ENCODE data around the gene LRRC71.

LRRC71 gene

GRCh38 chr1:156928043-156928602, 7.7 kb downstream of the LRRC71 start:
- no peak for DNase-seq

DNA sequence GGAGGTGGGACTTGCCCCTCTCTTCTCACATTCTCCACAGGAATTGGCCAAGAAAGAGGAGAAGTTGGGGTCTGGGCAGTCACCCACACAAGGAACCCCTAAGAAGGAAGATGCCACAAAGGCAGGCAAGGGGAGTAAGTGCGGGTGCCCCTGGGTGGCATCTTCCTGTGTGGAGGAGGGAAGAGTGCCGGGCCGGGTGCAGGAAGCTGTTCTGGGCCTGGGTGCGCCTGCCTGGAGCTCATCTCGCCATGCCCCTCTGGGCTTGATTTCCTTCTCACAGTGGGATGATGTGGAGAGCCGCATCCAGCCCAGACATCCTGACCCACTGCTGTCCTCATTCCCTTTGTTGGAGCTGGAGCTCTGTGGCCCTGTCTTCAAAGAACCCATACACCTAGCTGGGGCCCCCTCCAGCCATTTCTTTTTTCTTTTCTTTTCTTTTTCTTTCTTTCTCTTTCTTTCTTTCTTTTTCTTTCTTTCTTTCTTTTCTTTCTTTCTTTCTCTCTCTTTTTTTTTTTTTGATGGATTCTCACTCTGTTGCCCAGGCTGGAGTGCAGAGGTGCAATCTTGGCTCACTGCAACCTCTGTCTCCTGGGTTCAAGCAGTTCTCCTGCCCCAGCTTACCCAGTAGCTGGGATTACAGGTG, 9.3 kb downstream of the LRRC71 start:
- no peak for DNase-seq

DNA sequence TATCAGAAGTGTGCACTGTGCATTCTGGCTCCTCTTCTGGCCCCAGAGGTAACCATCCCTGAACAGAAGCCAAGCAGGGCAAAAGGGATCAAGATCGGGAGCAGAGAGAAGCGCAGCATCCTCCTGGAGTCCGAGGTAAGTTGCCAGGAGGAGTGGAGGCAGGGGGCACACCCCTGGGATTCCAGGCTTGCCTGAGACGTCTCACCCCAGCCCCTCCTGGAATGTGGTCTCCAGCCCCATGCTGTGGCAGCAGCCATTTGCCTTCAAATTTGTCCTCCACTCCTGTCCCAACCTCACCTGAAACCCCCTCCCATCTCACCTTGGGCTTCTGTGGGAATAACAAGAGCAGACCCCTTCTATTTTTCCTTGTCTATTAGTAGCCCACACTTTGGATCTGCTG, 10.1 kb downstream of the LRRC71 start:
- no peak for DNase-seq

GRCh38 chr1:156931211-156931952, 10.9 kb downstream of the LRRC71 start:
- DNase-seq: no peak

GRCh38 chr1:156931974-156932710, 11.7 kb downstream of the LRRC71 start:
- DNase-seq: no peak

DNA sequence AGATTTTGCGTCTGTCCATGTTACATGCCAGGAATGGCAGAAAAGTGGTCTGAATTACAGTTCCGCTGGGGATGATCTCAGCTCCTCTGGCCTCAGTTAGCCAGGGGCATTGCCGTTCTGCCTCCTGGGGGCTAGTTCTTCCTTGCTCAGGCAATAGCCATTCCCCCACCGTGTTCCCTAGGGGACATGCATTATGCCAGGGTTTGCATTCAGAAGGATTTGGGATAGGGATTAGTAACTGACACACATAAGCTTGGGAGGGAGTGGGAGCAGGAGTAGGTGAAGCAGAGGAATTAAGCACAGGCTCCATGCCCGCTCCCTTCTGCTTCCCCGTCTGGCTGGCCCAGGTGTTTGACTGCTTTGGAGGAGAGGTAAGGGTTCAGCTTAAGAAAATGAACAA, 12.7 kb downstream of the LRRC71 start:
- no peak for DNase-seq

- no peak for DNase-seq
Observed at GRCh38 chr1:156935505-156936128, 15.2 kb downstream of the LRRC71 start.

DNA sequence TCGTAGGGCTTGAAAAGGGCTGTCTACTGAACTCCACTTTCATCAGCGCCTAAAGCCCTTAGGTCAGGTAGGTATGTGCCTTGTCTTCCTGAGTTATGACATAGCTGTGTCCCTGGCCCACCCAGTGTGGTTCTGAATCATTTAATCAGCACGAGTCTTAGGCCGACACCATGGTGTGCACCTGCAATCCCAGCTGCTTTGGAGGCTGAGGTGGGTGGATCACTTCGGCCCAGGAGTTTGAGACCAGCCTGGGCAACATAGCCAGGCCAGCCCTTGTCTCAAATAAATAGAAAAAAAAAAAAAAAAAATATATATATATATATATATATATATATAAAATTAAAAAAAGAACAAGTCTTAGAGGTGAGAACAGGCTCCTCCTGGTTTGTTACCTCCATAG, 15.8 kb downstream of the LRRC71 start:
- DNase-seq: no peak

GRCh38 chr1:156936721-156937220, 16.3 kb downstream of the LRRC71 start:
- no peak for DNase-seq

DNA sequence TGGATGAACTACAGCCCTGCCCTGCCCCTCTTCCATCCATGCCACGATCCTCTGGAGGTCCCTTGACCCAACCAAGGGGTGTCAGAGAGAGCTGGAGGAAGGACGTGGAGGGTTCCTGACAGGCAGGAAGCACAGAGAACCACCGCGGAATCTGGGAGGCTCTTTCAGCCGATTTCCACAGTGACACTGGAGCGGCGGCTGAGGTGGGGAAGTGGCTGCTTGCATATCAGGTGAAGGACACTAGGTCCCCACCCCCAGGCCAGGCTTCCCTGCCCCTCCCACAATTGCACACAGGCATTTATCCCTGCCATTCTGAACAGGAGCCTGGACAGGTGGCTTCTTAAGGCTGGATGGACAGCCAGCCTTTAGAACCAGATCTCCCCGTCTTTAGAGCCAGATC, 17.5 kb downstream of the LRRC71 start:
- DNase-seq: no peak

DNA sequence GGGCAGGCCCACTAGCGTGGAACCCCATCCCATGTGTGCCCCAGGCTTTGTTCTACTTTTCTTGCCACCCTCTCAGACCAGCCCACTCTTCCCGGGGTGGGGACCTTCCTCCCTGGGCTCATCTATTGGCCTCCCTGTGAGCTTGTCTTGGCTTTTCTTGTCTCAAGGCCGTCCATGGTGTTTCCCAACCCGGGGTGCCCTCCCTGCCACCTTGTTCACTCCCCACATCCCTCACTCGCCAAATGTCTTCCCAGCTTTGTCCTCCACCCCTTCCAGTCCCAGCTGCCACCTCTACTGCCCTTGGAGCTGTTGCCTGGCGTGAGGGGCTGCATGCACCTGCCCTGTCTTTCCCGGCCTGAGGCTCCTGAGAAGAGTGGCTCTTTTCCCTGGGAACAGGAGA, 18.4 kb downstream of the LRRC71 start:
- no peak for DNase-seq

- no peak for DNase-seq
Observed at GRCh38 chr1:156939786-156940334, 19.4 kb downstream of the LRRC71 start.

DNA sequence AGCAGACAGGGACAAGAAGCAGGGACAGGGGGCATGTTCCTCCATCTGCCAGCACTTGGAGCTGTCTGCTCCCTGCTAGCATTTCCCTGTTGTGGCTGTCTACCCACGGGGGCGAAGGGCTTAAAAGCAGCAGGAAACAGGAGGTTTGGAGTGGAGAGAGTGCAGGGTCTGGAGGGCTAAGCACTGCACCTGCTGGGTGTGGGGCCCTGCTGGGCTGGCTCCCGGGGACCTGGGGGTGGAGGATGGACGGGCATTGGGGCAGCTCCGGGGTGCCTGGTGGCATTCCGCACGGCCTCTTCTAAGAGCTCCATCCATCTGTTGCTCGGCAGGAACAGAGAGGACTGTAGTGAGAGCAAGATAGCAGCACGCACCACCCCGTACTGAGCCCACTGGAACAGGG, 21.2 kb downstream of the LRRC71 start:
- DNase-seq: no peak

DNA sequence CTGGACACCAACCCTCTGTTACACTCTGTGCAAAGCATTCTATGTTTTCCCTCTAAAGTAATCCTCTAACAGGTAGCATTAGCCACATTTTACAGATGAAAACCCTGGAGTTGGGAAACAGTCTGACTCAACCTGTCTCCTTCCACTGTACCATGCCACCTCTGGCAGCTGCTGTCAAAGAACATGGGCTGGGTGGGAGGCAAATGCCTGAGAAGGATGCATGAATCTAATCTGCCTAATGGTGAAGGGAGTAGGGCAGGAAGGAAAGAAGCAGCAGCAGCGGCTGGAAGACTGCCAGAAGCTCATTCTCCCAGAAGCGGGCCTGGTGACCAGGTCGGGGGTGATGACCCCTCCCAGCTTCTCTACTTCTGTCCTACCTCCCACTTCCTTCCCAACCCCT, 21.7 kb downstream of the LRRC71 start:
- no peak for DNase-seq

DNA sequence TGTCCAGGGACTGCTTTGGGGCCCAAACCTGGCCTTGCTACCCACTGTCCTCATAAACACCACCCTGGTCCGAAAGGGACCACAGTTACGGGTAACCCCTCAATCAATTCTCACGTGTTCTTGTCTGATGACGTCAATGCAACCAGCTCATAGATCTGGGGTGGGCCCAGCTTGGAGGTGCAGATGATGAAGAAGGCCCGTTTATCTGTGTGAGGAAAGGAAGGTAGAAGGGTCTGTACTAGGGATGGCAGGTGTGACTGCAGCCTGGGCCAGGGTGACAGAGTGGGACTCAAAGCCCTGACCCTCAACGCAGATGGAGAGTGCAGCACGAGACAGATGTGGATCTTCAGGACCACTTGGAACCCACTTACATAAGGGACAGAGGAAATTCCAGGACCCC, 22.1 kb downstream of the LRRC71 start:
- no peak for DNase-seq

DNA sequence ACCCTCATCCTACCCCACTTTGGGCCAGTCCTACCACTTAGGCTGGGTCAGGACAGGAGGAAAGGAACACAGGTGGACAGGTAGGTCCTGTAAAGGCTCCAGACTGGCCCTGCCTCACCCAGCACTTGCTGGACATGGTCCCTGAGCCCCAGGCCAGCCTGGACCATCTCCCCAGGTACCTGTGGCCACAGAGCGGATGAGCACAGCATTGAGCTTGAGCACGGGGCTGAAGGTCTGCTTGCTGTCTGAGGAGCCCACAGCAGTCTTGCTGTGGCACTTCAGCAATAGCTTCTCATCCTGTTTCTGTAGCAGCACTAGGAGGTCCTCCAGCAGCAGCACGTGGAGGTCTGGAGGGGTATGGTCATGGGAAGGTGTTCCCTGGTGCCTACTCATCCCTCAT, 23.3 kb downstream of the LRRC71 start:
- no peak for DNase-seq

- DNase-seq: no peak
Observed at GRCh38 chr1:156944268-156944667, 23.8 kb downstream of the LRRC71 start.

DNA sequence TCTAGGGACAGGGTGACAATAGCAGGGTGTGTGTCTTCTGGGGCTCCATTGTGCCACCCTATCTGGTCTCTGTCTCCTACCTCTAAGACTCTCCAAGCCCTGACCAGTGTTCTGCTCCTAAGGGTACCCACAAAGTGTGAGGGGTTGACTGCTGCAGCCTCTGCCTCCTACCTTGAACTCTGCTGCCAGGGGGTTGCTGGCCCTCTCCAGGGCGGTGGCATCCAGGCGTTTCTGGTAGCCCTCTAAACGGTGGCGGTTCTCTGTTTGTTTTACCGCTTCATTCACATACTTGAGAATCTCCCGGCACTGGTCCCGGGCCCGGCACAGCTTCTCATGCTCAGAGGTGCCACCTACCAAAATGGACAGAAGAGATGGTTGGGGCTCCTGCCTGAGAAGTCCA, 24.4 kb downstream of the LRRC71 start:
- no peak for DNase-seq

GRCh38 chr1:156945881-156946661, 25.6 kb downstream of the LRRC71 start:
- no peak for DNase-seq

DNA sequence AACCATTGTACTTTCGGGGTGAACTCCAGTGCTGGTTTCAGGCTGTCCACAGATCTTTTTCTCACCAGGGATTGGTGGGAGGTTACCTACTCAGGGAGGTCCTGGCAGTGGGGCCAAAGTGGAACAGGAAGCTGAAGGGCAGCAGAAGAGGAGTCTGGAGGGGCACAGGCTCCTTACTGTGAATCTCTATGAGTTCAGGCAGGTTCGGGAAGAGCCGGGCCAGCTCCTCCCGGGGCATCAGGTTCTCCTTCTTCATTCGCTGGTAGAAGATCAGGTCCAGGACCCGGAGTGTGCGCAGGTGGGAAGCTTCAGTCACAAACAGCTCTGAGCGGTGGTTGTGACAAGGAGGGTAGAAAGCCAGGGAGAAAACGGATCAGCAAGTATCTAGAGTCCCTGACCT, 26.7 kb downstream of the LRRC71 start:
- no peak for DNase-seq

DNA sequence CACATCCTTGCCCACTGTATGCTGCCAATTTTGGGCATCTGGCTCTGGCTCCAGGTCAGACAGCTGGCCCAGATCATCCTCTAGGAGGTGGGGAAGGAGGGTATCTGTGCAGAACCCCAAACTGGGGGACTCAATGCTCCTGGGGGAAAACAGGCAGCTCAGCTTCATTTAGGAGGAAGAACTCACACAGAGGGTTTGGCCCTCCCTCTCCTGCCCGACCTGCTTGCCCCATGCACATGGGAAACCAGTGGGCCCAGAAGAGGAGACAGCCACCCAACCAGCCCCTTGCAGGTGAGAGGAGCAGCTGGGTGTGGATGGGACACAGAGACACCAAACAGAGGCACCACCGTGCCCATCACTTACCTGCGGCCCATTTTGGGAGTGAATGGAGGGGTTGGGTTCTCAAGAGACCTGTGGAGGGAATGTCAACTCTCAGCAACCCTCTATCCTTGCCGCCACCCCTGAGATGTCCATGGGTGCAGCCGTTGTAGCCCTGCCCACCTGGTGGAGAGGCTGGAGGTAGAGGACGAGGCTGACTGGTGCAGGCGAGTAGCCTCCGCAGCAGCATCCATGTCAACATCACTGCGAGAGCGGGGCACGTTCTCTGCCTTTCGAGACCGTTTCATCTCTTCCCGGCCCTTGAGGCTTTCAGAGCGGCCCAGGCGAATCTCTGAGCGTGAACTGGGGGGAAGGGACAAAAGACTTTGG, 27.5 kb downstream of the LRRC71 start:
- no peak for DNase-seq

Data from stimulated activated CD4-positive, alpha-beta T cell treated with anti-CD3 and anti-CD28 coated beads, Interleukin-4, amount 100 ng/mL, for 4 hours (primary cell).